Keratinocyte (primary cell): Measurements from ENCODE around the gene RNPS1. TPM values are rescaled to one million over a fixed set of nuclear protein-coding genes. Genes with fewer than 3 reads are reported as not detected.

Source experiments
- DNase-seq: peaks from one replicate; pipeline ENCODE4 v3.0.0-alpha.2; 2011; ENCODE audit warnings: low read depth, missing footprints, low spot score
- FAIRE-seq: peaks from 2 replicates; lab custom pipeline; 2011; peaks lifted over from hg19 to GRCh38; lab: Jason Lieb, UNC
- H2AFZ ChIP-seq: 2 replicates; pipeline ENCODE4 v1.6.0; 2012; ENCODE audit warnings: low read length, control low read depth, inconsistent platforms; ENCODE audit not compliant: control insufficient read depth
- H3K27ac ChIP-seq: 2 replicates; pipeline ENCODE4 v1.5.1; 2011; ENCODE audit warnings: low read length; ENCODE audit not compliant: control insufficient read depth, insufficient read depth
- H3K27me3 ChIP-seq: 3 replicates; pipeline ENCODE4 v1.6.0; 2011; ENCODE audit warnings: low read length; ENCODE audit not compliant: control insufficient read depth, insufficient read depth; ENCODE audit errors: extremely low read depth
- H3K36me3 ChIP-seq, 2 experiments: 2 replicates in 1 of 2; 3 replicates in 1 of 2; pipeline ENCODE4 v1.5.1; 2011; ENCODE audit warnings: low read length in 2 of 2, mild to moderate bottlenecking in 1 of 2; ENCODE audit not compliant: control insufficient read depth in 2 of 2, insufficient read depth in 2 of 2; ENCODE audit errors: extremely low read depth in 1 of 2
- H3K4me1 ChIP-seq: 3 replicates; pipeline ENCODE4 v1.5.1; 2011; ENCODE audit warnings: low read length; ENCODE audit not compliant: control insufficient read depth, insufficient read depth; ENCODE audit errors: extremely low read depth
- H3K4me2 ChIP-seq: 3 replicates; pipeline ENCODE4 v1.6.0; 2011; ENCODE audit warnings: low read depth, low read length; ENCODE audit not compliant: control insufficient read depth, insufficient read depth; ENCODE audit errors: extremely low read depth
- H3K4me3 ChIP-seq, 3 experiments: fragments of 200-600 bp in 1 of 3; sonication (generic) in 1 of 3; 2 replicates in 2 of 3; 3 replicates in 1 of 3; pipeline ENCODE4 v1.5.1; 2011 to 2016; ENCODE audit warnings: low read length in 3 of 3, mild to moderate bottlenecking in 3 of 3, control low read depth in 2 of 3, inconsistent platforms in 1 of 3, low read depth in 1 of 3, mixed read lengths in 1 of 3, mixed run types in 1 of 3, moderate library complexity in 1 of 3; ENCODE audit not compliant: control insufficient read depth in 2 of 3, insufficient read depth in 2 of 3; ENCODE audit errors: extremely low read depth in 1 of 3
- H3K79me2 ChIP-seq: 2 replicates; pipeline ENCODE4 v1.6.0; 2012; ENCODE audit warnings: low read length; ENCODE audit not compliant: control insufficient read depth, insufficient read depth
- H3K9ac ChIP-seq: 3 replicates; pipeline ENCODE4 v1.6.0; 2011; ENCODE audit warnings: low read length; ENCODE audit not compliant: control insufficient read depth, insufficient read depth; ENCODE audit errors: extremely low read depth
- H3K9me1 ChIP-seq: 3 replicates; pipeline ENCODE4 v1.6.0; 2011; ENCODE audit warnings: low read length; ENCODE audit not compliant: control insufficient read depth, insufficient read depth; ENCODE audit errors: extremely low read depth
- H3K9me3 ChIP-seq: 2 replicates; pipeline ENCODE4 v1.5.1; 2012; ENCODE audit warnings: low read depth, low read length; ENCODE audit not compliant: control insufficient read depth
- H4K20me1 ChIP-seq: 3 replicates; pipeline ENCODE4 v1.6.0; 2011; ENCODE audit warnings: low read length; ENCODE audit not compliant: control insufficient read depth, insufficient read depth; ENCODE audit errors: extremely low read depth
- CTCF ChIP-seq, 3 experiments: IDR thresholded peaks in 1 of 3; conservative IDR thresholded peaks in 1 of 3; optimal IDR thresholded peaks in 1 of 3; 2 replicates in 2 of 3; 3 replicates in 1 of 3; pipeline versions ENCODE3 to v1.5.1; 2011; ENCODE audit warnings: low read length in 3 of 3, mild to moderate bottlenecking in 3 of 3, moderate library complexity in 2 of 3, control low read depth in 1 of 3, inconsistent platforms in 1 of 3; ENCODE audit not compliant: insufficient read depth in 2 of 3; ENCODE audit errors: extremely low read depth in 1 of 3
- EZH2 ChIP-seq: IDR thresholded peaks from one replicate; pipeline ENCODE4 v1.6.1; 2012; ENCODE audit warnings: inconsistent platforms, mild to moderate bottlenecking, low read length, moderate library complexity
- dilution Hi-C: fragments of 300-500 bp; cut with MboI; formaldehyde crosslinking; loops from one replicate; pipeline ENCODE4 v1.7.0; 2020; ENCODE audit warnings: low sequenced_read_pairs; ENCODE audit not compliant: extremely low pct_ligation_motif_present
- polyA plus RNA-seq, 5 experiments: library from polyadenylated mRNA; depleted of rRNA in 3 of 5; stranded (reverse) in 3 of 5; stranded (forward) in 1 of 5; unstranded in 1 of 5; fragments of >200 nt; gene quantifications; 1 replicate in 1 of 5; 2 replicates in 3 of 5; 3 replicates in 1 of 5; pipeline versions ENCODE4 v1.2.1 to v1.2.3, GENCODE V29; 2011 to 2012; ENCODE audit warnings: missing spikeins in 2 of 5, low read depth in 1 of 5, low replicate concordance in 1 of 5

The RNPS1 gene
- polyA plus RNA-seq, 1 donor (not counting 4 experiments of a cell fraction or from before 2014, with no cell fraction given), result 89.4 TPM

DNA sequence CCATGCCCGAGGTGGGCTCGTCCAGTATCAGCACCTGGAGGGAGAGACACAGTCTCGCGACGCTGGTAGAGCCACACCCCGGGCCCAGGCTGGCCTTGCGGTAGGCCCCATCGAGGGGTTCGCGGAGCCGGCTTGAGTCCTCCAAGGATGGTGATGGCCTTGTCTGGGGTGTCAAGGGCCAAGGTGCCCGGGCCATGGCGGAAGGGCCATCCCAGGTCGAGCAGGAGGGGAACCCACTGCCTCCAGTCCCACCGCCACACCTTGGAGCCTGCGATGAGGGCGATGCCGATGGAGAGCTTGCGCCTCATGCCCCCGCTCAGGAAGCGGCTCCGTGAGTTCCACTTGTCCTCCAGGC, 29.6 kb upstream of the RNPS1 start:
- H3K36me3 ChIP-seq, result no peaks in the 10 kb centered on the region
- no peaks in the 10 kb centered on the region for H3K4me1 ChIP-seq
- H3K4me3 ChIP-seq, result no peak overlapping the region
- no peaks in the 10 kb centered on the region for H3K9me3 ChIP-seq
- no peak overlapping the region for H3K4me2 ChIP-seq
- H3K27me3 ChIP-seq, result peaks cover 4% of the 10 kb centered on the region
- dilution Hi-C loops, result no loop called here
- DNase-seq (no peak), FAIRE-seq (no peak)
- no peaks in the 10 kb centered on the region for H4K20me1 ChIP-seq
- H3K9ac ChIP-seq, result no peak overlapping the region
- no peaks in the 10 kb centered on the region for H3K9me1 ChIP-seq
- H3K79me2 ChIP-seq, result no peaks in the 10 kb centered on the region
- TF ChIP-seq CTCF (optimal IDR thresholded peaks at IDR 0.05 in 1 of 3, IDR thresholded peaks at IDR 0.05 in 1 of 3, conservative IDR thresholded peaks at IDR 0.05 in 1 of 3; ENCODE audit: extremely low read depth in 1 of 3, insufficient read depth in 2 of 3, low read length in 3 of 3) (no peak), EZH2 (no peak)
- no peak overlapping the region for H3K27ac ChIP-seq
- no peak overlapping the region for H2AFZ ChIP-seq

DNA sequence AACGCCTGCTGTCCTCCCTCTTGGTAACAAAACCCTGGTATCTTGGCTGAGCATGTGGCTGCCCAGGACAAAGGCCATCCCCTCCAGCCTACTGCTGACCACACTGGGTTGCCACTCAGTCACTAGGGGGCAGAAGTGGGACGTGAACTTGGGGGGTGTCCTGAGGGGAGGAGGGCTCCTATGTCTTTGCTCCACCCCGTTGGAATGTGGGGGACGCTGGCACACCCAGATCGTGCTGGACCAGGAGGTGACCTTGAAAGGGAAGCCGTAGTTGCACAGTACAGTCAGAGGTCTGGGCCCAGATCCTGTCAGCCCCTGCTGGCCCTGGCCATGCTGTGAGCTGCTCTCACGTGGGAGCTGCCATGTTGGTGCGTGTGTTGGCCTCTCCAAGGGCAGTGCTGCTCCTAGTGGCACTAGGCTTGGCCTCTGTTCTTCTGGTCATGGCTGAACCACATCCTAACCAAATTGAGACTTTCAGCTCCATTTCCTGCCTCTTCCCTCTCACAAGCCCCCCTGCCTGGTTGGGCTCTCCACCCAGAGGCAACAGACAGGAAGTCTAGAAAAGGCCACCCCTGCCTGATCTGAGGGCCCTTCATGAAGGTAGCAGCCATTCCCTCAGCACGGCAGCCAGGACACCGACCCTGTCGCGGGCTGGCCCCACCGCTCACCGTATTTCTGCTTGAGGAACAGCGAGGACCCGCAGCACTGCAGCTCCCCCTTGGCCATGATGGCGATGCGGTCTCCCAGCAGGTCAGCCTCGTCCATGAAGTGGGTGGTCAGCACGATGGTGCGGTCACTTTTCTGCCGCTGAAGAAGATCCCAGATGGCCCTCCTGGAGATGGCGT, 29.0 kb upstream of the RNPS1 start:
- no peak for DNase-seq
- Histone ChIP-seq H3K27me3 (peaks cover 4% of the 10 kb centered on the region), H3K4me3 (no peak overlapping the region), H3K36me3 (no peaks in the 10 kb centered on the region), H3K79me2 (no peaks in the 10 kb centered on the region), H3K4me1 (no peaks in the 10 kb centered on the region), H3K4me2 (no peak overlapping the region), H3K9ac (no peak overlapping the region), H3K9me3 (no peaks in the 10 kb centered on the region), H3K9me1 (no peaks in the 10 kb centered on the region), H2AFZ (no peak overlapping the region), H4K20me1 (no peaks in the 10 kb centered on the region), H3K27ac (no peak overlapping the region)
- TF ChIP-seq CTCF (optimal IDR thresholded peaks at IDR 0.05 in 1 of 3, IDR thresholded peaks at IDR 0.05 in 1 of 3, conservative IDR thresholded peaks at IDR 0.05 in 1 of 3; ENCODE audit: extremely low read depth in 1 of 3, insufficient read depth in 2 of 3, low read length in 3 of 3) (peak; percentile 15 to 71 (median 44)), EZH2 (no peak)
- dilution Hi-C loops, result no loop called here
- no peak for FAIRE-seq
